HepG2 (cell line): Measurements from ENCODE around the gene LAMC3. TPM values are rescaled to one million over a fixed set of nuclear protein-coding genes. Genes with fewer than 3 reads are reported as not detected.

Experiments
- ATAC-seq: fragments of 200-7000 bp; cut with Tn5 transposase; 3 replicates; pipeline ENCODE4 v1.9.1; 2020; ENCODE audit warnings: mild to moderate bottlenecking, moderate library complexity
- BruUV-seq: library from RNA; stranded (reverse); fragments of 400-500 nt; replicated peaks from 2 replicates; lab custom pipeline; 2021; lab: Mats Ljungman, UMichigan
- CTCF ChIA-PET: fragments of 300-600 bp; formaldehyde crosslinking; extraction: SDS; loops from one replicate; lab custom pipeline; 2021; ENCODE audit warnings: low total read pairs, inconsistent platforms, low intra/inter-chr PET ratio; lab: Yijun Ruan, JAX
- POLR2A ChIA-PET: fragments of 350-600 bp; sonication (Branson Sonifier 250); formaldehyde crosslinking; loops from one replicate; lab custom pipeline; 2020; ENCODE audit warnings: antibody characterized with exemption, inconsistent platforms; lab: Yijun Ruan, JAX
- DNase-seq: peaks from one replicate; pipeline ENCODE4 v3.0.0-alpha.2; 2015; ENCODE audit warnings: low spot score
- FAIRE-seq: peaks from 3 replicates; lab custom pipeline; 2011; peaks lifted over from hg19 to GRCh38; lab: Jason Lieb, UNC
- H2AFZ ChIP-seq: one replicate; pipeline ENCODE4 v1.6.1; 2011; ENCODE audit warnings: low read length, inconsistent platforms
- H3K27ac ChIP-seq: fragments of 300-600 bp; 3 replicates; pipeline ENCODE4 v1.8.0; 2011; ENCODE audit warnings: mixed run types, mild to moderate bottlenecking, mixed read lengths, low read length, inconsistent platforms; ENCODE audit not compliant: insufficient read depth; ENCODE audit errors: extremely low read length
- H3K27me3 ChIP-seq, 2 experiments: fragments of 200-600 bp in 1 of 2; 2 replicates in 1 of 2; 3 replicates in 1 of 2; pipeline versions ENCODE4 v1.6.0 to v1.8.0; 2011; ENCODE audit warnings: low read length in 2 of 2, mild to moderate bottlenecking in 2 of 2, moderate library complexity in 2 of 2, inconsistent platforms in 1 of 2; ENCODE audit not compliant: insufficient read depth in 2 of 2, control insufficient read depth in 1 of 2
- H3K36me3 ChIP-seq, 2 experiments: fragments of 200-600 bp in 1 of 2; replicated peaks in 1 of 2; 2 replicates in 1 of 2; 3 replicates in 1 of 2; pipeline versions ENCODE4 v1.5.1 to v1.8.0; 2011; ENCODE audit warnings: low read length in 2 of 2, inconsistent platforms in 1 of 2; ENCODE audit not compliant: insufficient read depth in 2 of 2, control insufficient read depth in 1 of 2
- H3K4me1 ChIP-seq: 2 replicates; pipeline ENCODE4 v1.5.1; 2012; ENCODE audit warnings: low read length, inconsistent platforms; ENCODE audit not compliant: insufficient read depth
- H3K4me2 ChIP-seq: 2 replicates; pipeline ENCODE4 v1.6.0; 2011; ENCODE audit warnings: low read depth, low read length, inconsistent platforms
- H3K4me3 ChIP-seq, 3 experiments: fragments of 200-600 bp in 1 of 3; sonication (generic), shearing (Covaris generic) in 1 of 3; replicated peaks in 1 of 3; 2 replicates each; pipeline ENCODE4 v1.5.1; 2011 to 2016; ENCODE audit warnings: low read length in 3 of 3, inconsistent platforms in 2 of 3, low read depth in 2 of 3, mild to moderate bottlenecking in 2 of 3, control low read depth in 1 of 3, mixed read lengths in 1 of 3; ENCODE audit not compliant: insufficient read depth in 1 of 3
- H3K79me2 ChIP-seq: one replicate; pipeline ENCODE4 v1.6.1; 2011; ENCODE audit warnings: low read length, inconsistent platforms; ENCODE audit not compliant: insufficient read depth
- H3K9ac ChIP-seq: 2 replicates; pipeline ENCODE4 v1.6.0; 2011; ENCODE audit warnings: mild to moderate bottlenecking, low read depth, low read length, inconsistent platforms; ENCODE audit not compliant: insufficient read depth
- H3K9me3 ChIP-seq: 2 replicates; pipeline ENCODE4 v1.5.1; 2012; ENCODE audit warnings: mild to moderate bottlenecking, low read length
- H4K20me1 ChIP-seq: 2 replicates; pipeline ENCODE4 v1.6.0; 2011; ENCODE audit warnings: inconsistent platforms, mild to moderate bottlenecking, low read length, moderate library complexity; ENCODE audit not compliant: insufficient read depth
- BORCS8-MEF2B ChIP-seq: sonication (generic); formaldehyde crosslinking; IDR thresholded peaks from 2 replicates; pipeline ENCODE4 v1.8.0; 2022; ENCODE audit warnings: mild to moderate bottlenecking, missing genetic modification reagents
- CENPX ChIP-seq: sonication (generic); formaldehyde crosslinking; IDR thresholded peaks from 2 replicates; pipeline ENCODE4 v1.9.0; 2021; ENCODE audit warnings: mild to moderate bottlenecking, missing genetic modification reagents, moderate library complexity
- CHCHD3 ChIP-seq: sonication (generic); formaldehyde crosslinking; IDR thresholded peaks from 2 replicates; pipeline ENCODE4 v1.8.0; 2022; ENCODE audit warnings: mild to moderate bottlenecking, missing genetic modification reagents, moderate library complexity
- CHD4 ChIP-seq: fragments of 200-600 bp; sonication (generic); IDR thresholded peaks from 2 replicates; pipeline ENCODE4 v1.7.0; 2017; ENCODE audit warnings: mild to moderate bottlenecking, low read length, borderline replicate concordance
- EED ChIP-seq: sonication (generic); formaldehyde crosslinking; IDR thresholded peaks from 2 replicates; pipeline ENCODE4 v1.5.0; 2020; ENCODE audit warnings: mild to moderate bottlenecking, missing genetic modification reagents
- GTF2F1 ChIP-seq: fragments of 150-350 bp; IDR thresholded peaks from 2 replicates; pipeline ENCODE4 v1.6.1; 2014; ENCODE audit warnings: low read length
- HNRNPL ChIP-seq: fragments of 200-400 bp; formaldehyde crosslinking; IDR thresholded peaks from 2 replicates; pipeline ENCODE4 v1.6.1; 2017; ENCODE audit warnings: mild to moderate bottlenecking, low read depth, low read length
- KDM2A ChIP-seq: sonication (generic); formaldehyde crosslinking; IDR thresholded peaks from 2 replicates; pipeline ENCODE4 v1.4.0; 2020; ENCODE audit warnings: low read depth, missing genetic modification reagents, borderline replicate concordance
- MIER2 ChIP-seq: IDR thresholded peaks from 2 replicates; pipeline ENCODE4 v1.6.1; 2016; ENCODE audit warnings: missing biosample characterization, missing genetic modification reagents
- YEATS2 ChIP-seq: sonication (generic); formaldehyde crosslinking; IDR thresholded peaks from 2 replicates; pipeline ENCODE4 v1.4.0; 2020; ENCODE audit warnings: missing genetic modification reagents, borderline replicate concordance
- ZBTB38 ChIP-seq: sonication (generic); formaldehyde crosslinking; IDR thresholded peaks from 2 replicates; pipeline ENCODE4 v1.5.1; 2020; ENCODE audit warnings: mild to moderate bottlenecking, missing genetic modification reagents
- ZFAT ChIP-seq: sonication (generic); formaldehyde crosslinking; conservative IDR thresholded peaks from 2 replicates; pipeline ENCODE4 v1.8.1; 2023; ENCODE audit warnings: missing genetic modification reagents, inconsistent platforms
- ZNF121 ChIP-seq: sonication (generic); formaldehyde crosslinking; IDR thresholded peaks from 2 replicates; pipeline ENCODE4 v1.5.0; 2020; ENCODE audit warnings: mild to moderate bottlenecking, missing genetic modification reagents
- ZNF431 ChIP-seq: sonication (generic); formaldehyde crosslinking; IDR thresholded peaks from 2 replicates; pipeline ENCODE4 v1.9.0; 2022; ENCODE audit warnings: missing genetic modification reagents, low read depth, mild to moderate bottlenecking, borderline replicate concordance
- ZNF678 ChIP-seq: sonication (generic); formaldehyde crosslinking; IDR thresholded peaks from 2 replicates; pipeline ENCODE4 v1.4.0; 2020; ENCODE audit warnings: mild to moderate bottlenecking, missing genetic modification reagents
- WGBS: methylation state at CpG from one replicate; pipeline ENCODE4 v1.1.6; 2017; ENCODE audit warnings: low lambda C conversion rate; 5-methylcytosine and 5-hydroxymethylcytosine counted together
- in situ Hi-C: cut with HindIII; loops from 2 replicates; pipeline ENCODE4 v1.10.0; 2017; ENCODE audit warnings: low pct_unique_long_range_greater_than_20kb; ENCODE audit not compliant: extremely low pct_ligation_motif_present
- intact Hi-C: fragments of 100-400 bp; cut with micrococcal nuclease; formaldehyde crosslinking; loops from one replicate; pipeline ENCODE4 v1.10.0; 2022; ENCODE audit not compliant: unreplicated experiment
- polyA plus RNA-seq, 8 experiments: library from polyadenylated mRNA; depleted of rRNA in 3 of 8; stranded (reverse) in 7 of 8; unstranded in 1 of 8; fragments of >200 nt; fragmentation: Illumina TruSeq in 4 of 8; extraction: Trizol in 4 of 8; gene quantifications; 2 replicates each; pipeline versions ENCODE4 v1.2.1 to v1.2.3, GENCODE V29; 2011 to 2016; ENCODE audit warnings: low read depth in 4 of 8, missing spikeins in 1 of 8, mixed read lengths in 1 of 8; ENCODE audit not compliant: insufficient read depth in 1 of 8
- total RNA-seq, 5 experiments: library from RNA; depleted of rRNA; stranded (reverse); fragments of >200 nt; fragmentation: Illumina TruSeq; extraction: Trizol; gene quantifications; 2 replicates each; pipeline ENCODE4 v1.2.3, GENCODE V29; 2016; ENCODE audit warnings: low read depth in 1 of 5
- TF ChIP-seq, protein P1 (sequence below): sonication (generic); formaldehyde crosslinking; IDR thresholded peaks from 2 replicates; pipeline ENCODE4 v1.4.0; 2020; ENCODE audit warnings: low read depth, missing genetic modification reagents
- TF ChIP-seq, protein P2 (sequence below): sonication (generic); formaldehyde crosslinking; IDR thresholded peaks from 2 replicates; pipeline ENCODE4 v1.5.1; 2020; ENCODE audit warnings: missing genetic modification reagents, mild to moderate bottlenecking, borderline replicate concordance
- TF ChIP-seq, protein P3 (sequence below): IDR thresholded peaks from 2 replicates; pipeline ENCODE4 v1.6.1; 2016; ENCODE audit warnings: low read depth, borderline replicate concordance

Gene LAMC3
- total and polyA plus RNA-seq, 2 of the 13 experiments (the other 11 are each of a cell fraction or from before 2014, with no cell fraction given): 0.07 to 0.57 TPM

DNA sequence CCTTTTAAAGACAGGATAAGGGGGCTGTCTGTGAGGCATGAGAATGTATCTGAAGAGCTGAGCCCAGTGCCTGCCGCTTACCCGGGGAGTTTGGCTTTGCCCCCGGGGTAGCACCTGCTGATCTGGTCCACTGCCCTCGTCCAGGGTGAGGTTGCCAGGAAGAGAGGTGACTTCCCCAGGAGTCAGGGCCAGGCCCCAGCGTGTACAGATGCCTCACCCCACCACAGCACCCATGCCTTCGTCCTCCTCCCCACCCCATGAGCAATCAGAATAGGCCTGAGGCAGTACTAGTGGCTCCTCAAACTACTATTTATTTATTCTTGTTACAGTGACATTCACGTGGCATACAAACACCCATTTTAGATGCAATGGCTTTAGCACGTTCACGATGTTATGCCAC is 71.6 kb downstream of the LAMC3 start:
- BruUV-seq: no TSS peak

DNA sequence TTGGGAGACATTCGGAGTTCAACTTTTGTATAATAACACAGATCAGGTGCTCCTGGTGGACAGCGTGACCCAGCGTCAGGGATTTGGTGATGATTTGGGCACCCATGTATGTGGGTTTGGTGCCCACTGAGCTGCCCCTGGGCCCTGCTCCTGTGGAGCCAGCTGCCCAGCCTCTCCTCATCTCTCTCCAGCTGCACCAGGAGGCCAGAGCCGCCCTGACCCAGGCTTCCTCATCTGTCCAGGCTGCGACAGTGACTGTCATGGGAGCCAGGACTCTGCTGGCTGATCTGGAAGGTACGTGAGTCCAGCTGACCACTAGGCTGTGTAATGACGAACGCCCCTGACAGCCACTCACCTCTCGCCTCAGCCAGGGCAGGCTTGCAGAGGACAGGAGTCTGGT is 72.9 kb downstream of the LAMC3 start:
- CTCF ChIA-PET: no interaction called here
- Histone ChIP-seq H3K9me3 (no peaks in the 10 kb centered on the region), H3K4me1 (peaks cover 49% of the 10 kb centered on the region), H3K4me2 (no peak overlapping the region), H2AFZ (no peak overlapping the region), H3K79me2 (no peaks in the 10 kb centered on the region), H4K20me1 (no peaks in the 10 kb centered on the region), H3K4me3 (no peak overlapping the region), H3K9ac (no peak overlapping the region), H3K27me3 (peaks cover 4 to 59% of the 10 kb centered on the region in 2 experiments), H3K27ac (no peak overlapping the region), H3K36me3 (no peaks in the 10 kb centered on the region)
- POLR2A ChIA-PET: no interaction called here
- no peak for DNase-seq
- in situ Hi-C loops: no loop called here
- ATAC-seq: peak; percentile 28
- BruUV-seq: no TSS peak
- 64% methylated on average over 4 of the region's 9 CpGs for WGBS
- FAIRE-seq: no peak
- intact Hi-C loops: no loop called here
- no peak for TF ChIP-seq YEATS2
- TF ChIP-seq, protein P1, sequence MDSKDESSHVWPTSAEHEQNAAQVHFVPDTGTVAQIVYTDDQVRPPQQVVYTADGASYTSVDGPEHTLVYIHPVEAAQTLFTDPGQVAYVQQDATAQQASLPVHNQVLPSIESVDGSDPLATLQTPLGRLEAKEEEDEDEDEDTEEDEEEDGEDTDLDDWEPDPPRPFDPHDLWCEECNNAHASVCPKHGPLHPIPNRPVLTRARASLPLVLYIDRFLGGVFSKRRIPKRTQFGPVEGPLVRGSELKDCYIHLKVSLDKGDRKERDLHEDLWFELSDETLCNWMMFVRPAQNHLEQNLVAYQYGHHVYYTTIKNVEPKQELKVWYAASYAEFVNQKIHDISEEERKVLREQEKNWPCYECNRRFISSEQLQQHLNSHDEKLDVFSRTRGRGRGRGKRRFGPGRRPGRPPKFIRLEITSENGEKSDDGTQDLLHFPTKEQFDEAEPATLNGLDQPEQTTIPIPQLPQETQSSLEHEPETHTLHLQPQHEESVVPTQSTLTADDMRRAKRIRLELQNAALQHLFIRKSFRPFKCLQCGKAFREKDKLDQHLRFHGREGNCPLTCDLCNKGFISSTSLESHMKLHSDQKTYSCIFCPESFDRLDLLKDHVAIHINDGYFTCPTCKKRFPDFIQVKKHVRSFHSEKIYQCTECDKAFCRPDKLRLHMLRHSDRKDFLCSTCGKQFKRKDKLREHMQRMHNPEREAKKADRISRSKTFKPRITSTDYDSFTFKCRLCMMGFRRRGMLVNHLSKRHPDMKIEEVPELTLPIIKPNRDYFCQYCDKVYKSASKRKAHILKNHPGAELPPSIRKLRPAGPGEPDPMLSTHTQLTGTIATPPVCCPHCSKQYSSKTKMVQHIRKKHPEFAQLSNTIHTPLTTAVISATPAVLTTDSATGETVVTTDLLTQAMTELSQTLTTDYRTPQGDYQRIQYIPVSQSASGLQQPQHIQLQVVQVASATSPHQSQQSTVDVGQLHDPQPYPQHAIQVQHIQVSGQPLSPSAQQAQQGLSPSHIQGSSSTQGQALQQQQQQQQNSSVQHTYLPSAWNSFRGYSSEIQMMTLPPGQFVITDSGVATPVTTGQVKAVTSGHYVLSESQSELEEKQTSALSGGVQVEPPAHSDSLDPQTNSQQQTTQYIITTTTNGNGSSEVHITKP: no peak
- no peak for TF ChIP-seq EED (CRISPR knock-in tag)
- TF ChIP-seq, protein P2, sequence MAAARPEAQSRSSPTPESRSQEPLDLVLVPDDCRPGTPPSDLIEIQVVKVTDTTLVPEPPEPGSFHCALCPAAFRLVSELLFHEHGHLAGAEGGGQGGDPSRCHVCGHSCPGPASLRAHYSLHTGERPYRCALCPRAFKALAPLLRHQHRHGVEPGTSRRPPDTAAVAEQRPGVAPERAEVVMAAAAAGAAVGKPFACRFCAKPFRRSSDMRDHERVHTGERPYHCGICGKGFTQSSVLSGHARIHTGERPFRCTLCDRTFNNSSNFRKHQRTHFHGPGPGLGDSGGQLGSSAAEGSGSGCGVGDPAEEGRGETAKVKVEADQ (CRISPR knock-in tag): no peak
- TF ChIP-seq CENPX (CRISPR knock-in tag): no peak
- no peak for TF ChIP-seq CHCHD3 (CRISPR knock-in tag)
- no peak for TF ChIP-seq ZFAT (CRISPR knock-in tag)
- no peak for TF ChIP-seq MIER2 (CRISPR knock-in tag)
- TF ChIP-seq GTF2F1: no peak
- TF ChIP-seq ZNF678 (CRISPR knock-in tag): no peak

More for the DNA sequence above, 71.6 kb downstream of the LAMC3 start:
- intact Hi-C loops: no loop called here
- CTCF ChIA-PET: no interaction called here
- no peak for ATAC-seq
- no peak overlapping the region for H2AFZ ChIP-seq
- no peak overlapping the region for H3K27ac ChIP-seq
- H3K4me1 ChIP-seq: peaks cover 47% of the 10 kb centered on the region
- H3K9ac ChIP-seq: no peak overlapping the region
- POLR2A ChIA-PET: no interaction called here
- FAIRE-seq: no peak
- H3K36me3 ChIP-seq: no peaks in the 10 kb centered on the region
- H3K27me3 ChIP-seq: peaks cover 6 to 61% of the 10 kb centered on the region in 2 experiments
- WGBS: 27% methylated on average over 5 of the region's 9 CpGs
- in situ Hi-C loops: no loop called here
- H3K4me2 ChIP-seq: no peak overlapping the region
- H3K79me2 ChIP-seq: no peaks in the 10 kb centered on the region
- no peaks in the 10 kb centered on the region for H3K9me3 ChIP-seq
- no peaks in the 10 kb centered on the region for H4K20me1 ChIP-seq
- DNase-seq: no peak
- TF ChIP-seq CHD4 (no peak), BORCS8-MEF2B (no peak), ZNF121 (CRISPR knock-in tag) (no peak), CHCHD3 (CRISPR knock-in tag) (no peak), ZNF431 (CRISPR knock-in tag) (no peak), HNRNPL (no peak), ZBTB38 (CRISPR knock-in tag) (no peak), KDM2A (no peak)
- TF ChIP-seq, protein P3, sequence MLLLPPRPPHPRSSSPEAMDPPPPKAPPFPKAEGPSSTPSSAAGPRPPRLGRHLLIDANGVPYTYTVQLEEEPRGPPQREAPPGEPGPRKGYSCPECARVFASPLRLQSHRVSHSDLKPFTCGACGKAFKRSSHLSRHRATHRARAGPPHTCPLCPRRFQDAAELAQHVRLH: no peak
- H3K4me3 ChIP-seq: no peak overlapping the region
